H1 (cell line): ENCODE data around the gene HSD11B1. TPM values are rescaled to one million over a fixed set of nuclear protein-coding genes. Genes with fewer than 3 reads are reported as not detected.

ENCODE experiments used
- CTCF ChIA-PET: fragments of 300-600 bp; sonication (Branson Sonifier 250); formaldehyde crosslinking; loops from one replicate; lab custom pipeline; 2021; ENCODE audit not compliant: partially characterized antibody; lab: Charles Lee
- POLR2A ChIA-PET: fragments of 300-600 bp; sonication (Branson Sonifier 250); formaldehyde crosslinking; loops from one replicate; lab custom pipeline; 2021; ENCODE audit warnings: inconsistent platforms; ENCODE audit not compliant: partially characterized antibody; lab: Charles Lee
- DNase-seq, 2 experiments: peaks; one replicate each; pipeline versions ENCODE4 v3.0.0 to v3.0.0-alpha.2; 2010 to 2022; ENCODE audit warnings: low spot score in 2 of 2, low read depth in 1 of 2, mixed read lengths in 1 of 2
- FAIRE-seq: peaks from 2 replicates; lab custom pipeline; 2011; peaks lifted over from hg19 to GRCh38; lab: Jason Lieb, UNC
- H2AFZ ChIP-seq: 2 replicates; pipeline ENCODE4 v1.8.1; 2012; ENCODE audit warnings: low read length, inconsistent platforms
- H2AK5ac ChIP-seq: 2 replicates; pipeline ENCODE4 v1.6.1; 2013; ENCODE audit warnings: low read depth, low read length
- H2BK120ac ChIP-seq: replicated peaks from 2 replicates; pipeline ENCODE3; 2013; ENCODE audit warnings: low read depth, low read length, inconsistent platforms
- H2BK12ac ChIP-seq: 2 replicates; pipeline ENCODE4 v1.6.1; 2013; ENCODE audit warnings: low read depth, low read length
- H2BK15ac ChIP-seq: 2 replicates; pipeline ENCODE4 v1.6.1; 2013; ENCODE audit warnings: low read length
- H2BK20ac ChIP-seq: 2 replicates; pipeline ENCODE4 v1.6.1; 2013; ENCODE audit warnings: low read length
- H2BK5ac ChIP-seq: 2 replicates; pipeline ENCODE4 v1.6.1; 2013; ENCODE audit warnings: low read depth, low read length
- H3K14ac ChIP-seq: 2 replicates; pipeline ENCODE4 v1.6.1; 2013; ENCODE audit warnings: inconsistent platforms; ENCODE audit not compliant: insufficient read length
- H3K18ac ChIP-seq: 2 replicates; pipeline ENCODE4 v1.6.1; 2013; ENCODE audit warnings: low read length; ENCODE audit errors: extremely low read depth
- H3K23ac ChIP-seq: 2 replicates; pipeline ENCODE4 v1.6.1; 2013; ENCODE audit warnings: inconsistent platforms; ENCODE audit not compliant: insufficient read length
- H3K23me2 ChIP-seq: 2 replicates; pipeline ENCODE4 v1.6.1; 2013; ENCODE audit warnings: low read depth, low read length
- H3K27ac ChIP-seq: 2 replicates; pipeline ENCODE4 v1.6.1; 2011; ENCODE audit warnings: low read depth, low read length, inconsistent platforms
- H3K27me3 ChIP-seq, 4 experiments: replicated peaks in 1 of 4; 1 replicate in 1 of 4; 2 replicates in 3 of 4; pipeline versions ENCODE4 v1.6.1 to v1.8.1; 2011 to 2013; ENCODE audit warnings: low read length in 3 of 4, mild to moderate bottlenecking in 3 of 4, inconsistent platforms in 2 of 4, mixed read lengths in 2 of 4, moderate library complexity in 1 of 4; ENCODE audit not compliant: control insufficient read depth in 3 of 4, insufficient read depth in 3 of 4; ENCODE audit errors: extremely low read depth in 1 of 4
- H3K36me3 ChIP-seq, 4 experiments: 2 replicates each; pipeline versions ENCODE4 v1.6.1 to v1.8.1; 2011 to 2013; ENCODE audit warnings: mild to moderate bottlenecking in 4 of 4, low read length in 3 of 4, moderate library complexity in 2 of 4, control low read depth in 1 of 4, inconsistent platforms in 1 of 4; ENCODE audit not compliant: insufficient read depth in 4 of 4, control insufficient read depth in 2 of 4
- H3K4ac ChIP-seq: replicated peaks from 2 replicates; pipeline ENCODE3; 2013; ENCODE audit warnings: low read length, low read depth, mixed read lengths, inconsistent platforms; ENCODE audit not compliant: insufficient read length
- H3K4me1 ChIP-seq, 4 experiments: replicated peaks in 1 of 4; 1 replicate in 1 of 4; 2 replicates in 3 of 4; pipeline versions ENCODE4 v1.6.1 to v1.8.1; 2011 to 2013; ENCODE audit warnings: low read length in 3 of 4, inconsistent platforms in 2 of 4, mixed read lengths in 1 of 4; ENCODE audit not compliant: insufficient read depth in 4 of 4, control insufficient read depth in 3 of 4
- H3K4me2 ChIP-seq, 2 experiments: 2 replicates each; pipeline versions ENCODE4 v1.6.1 to v1.8.1; 2011 to 2013; ENCODE audit warnings: low read depth in 2 of 2, low read length in 2 of 2, control low read depth in 1 of 2, inconsistent platforms in 1 of 2, mild to moderate bottlenecking in 1 of 2; ENCODE audit not compliant: insufficient read depth in 1 of 2
- H3K4me3 ChIP-seq, 4 experiments: fragments of 200-600, 300-600 bp in 1 of 4; sonication (generic), shearing (Covaris generic), sonication (Bioruptor Twin) in 1 of 4; 2 replicates each; pipeline versions ENCODE4 v1.5.1 to v1.8.1; 2011 to 2016; ENCODE audit warnings: low read length in 4 of 4, low read depth in 3 of 4, control low read depth in 2 of 4, inconsistent platforms in 2 of 4, mild to moderate bottlenecking in 2 of 4, mixed read lengths in 1 of 4, moderate library complexity in 1 of 4; ENCODE audit not compliant: insufficient read depth in 2 of 4; ENCODE audit errors: extremely low read depth in 1 of 4
- H3K56ac ChIP-seq: replicated peaks from 2 replicates; pipeline ENCODE3; 2013; ENCODE audit warnings: low read depth, mild to moderate bottlenecking, mixed read lengths, low read length, inconsistent platforms; ENCODE audit not compliant: insufficient read length
- H3K79me1 ChIP-seq: 2 replicates; pipeline ENCODE4 v1.6.1; 2013; ENCODE audit warnings: low read depth, low read length, control low read depth
- H3K79me2 ChIP-seq, 2 experiments: 2 replicates each; pipeline versions ENCODE4 v1.6.1 to v1.8.1; 2012 to 2013; ENCODE audit warnings: low read length in 2 of 2, mild to moderate bottlenecking in 2 of 2, inconsistent platforms in 1 of 2; ENCODE audit not compliant: insufficient read depth in 2 of 2, control insufficient read depth in 1 of 2
- H3K9ac ChIP-seq, 4 experiments: replicated peaks in 1 of 4; 1 replicate in 1 of 4; 2 replicates in 3 of 4; pipeline versions ENCODE4 v1.6.1 to v1.8.1; 2011 to 2013; ENCODE audit warnings: low read depth in 3 of 4, low read length in 3 of 4, control low read depth in 2 of 4, mild to moderate bottlenecking in 2 of 4, moderate library complexity in 2 of 4, inconsistent platforms in 1 of 4; ENCODE audit errors: extremely low read depth in 1 of 4
- H3K9me3 ChIP-seq, 2 experiments: 2 replicates each; pipeline versions ENCODE4 v1.6.1 to v1.8.1; 2012 to 2013; ENCODE audit warnings: mild to moderate bottlenecking in 2 of 2, moderate library complexity in 2 of 2, control low read depth in 1 of 2, inconsistent platforms in 1 of 2, low read depth in 1 of 2, low read length in 1 of 2, mixed read lengths in 1 of 2; ENCODE audit not compliant: insufficient read depth in 2 of 2
- H4K20me1 ChIP-seq, 2 experiments: replicated peaks in 1 of 2; 2 replicates each; pipeline versions ENCODE3 to v1.8.1; 2011 to 2013; ENCODE audit warnings: inconsistent platforms in 2 of 2, low read length in 2 of 2, mild to moderate bottlenecking in 1 of 2; ENCODE audit not compliant: insufficient read depth in 2 of 2, control insufficient read depth in 1 of 2
- H4K5ac ChIP-seq: 2 replicates; pipeline ENCODE4 v1.6.1; 2013; ENCODE audit warnings: low read length, low read depth, mixed read lengths, inconsistent platforms; ENCODE audit not compliant: insufficient read length
- H4K8ac ChIP-seq: 2 replicates; pipeline ENCODE4 v1.8.0; 2013; ENCODE audit warnings: mild to moderate bottlenecking, moderate library complexity, low read length, inconsistent platforms; ENCODE audit not compliant: insufficient read depth; ENCODE audit errors: extremely low read depth
- H4K91ac ChIP-seq: replicated peaks from 2 replicates; pipeline ENCODE3; 2013; ENCODE audit warnings: low read length, mixed read lengths, inconsistent platforms; ENCODE audit not compliant: insufficient read length
- SAP30 ChIP-seq: fragments of 300-600 bp; sonication (generic); IDR thresholded peaks from 2 replicates; pipeline ENCODE4 v1.7.1; 2012; ENCODE audit warnings: low read length, moderate library complexity, mild to moderate bottlenecking, inconsistent platforms; ENCODE audit not compliant: insufficient read depth, insufficient replicate concordance
- WGBS, 2 experiments: shearing (Covaris generic) in 1 of 2; methylation state at CpG; one replicate each; pipeline versions ENCODE4 v1.1.6 to v1.1.7; 2013 to 2015; ENCODE audit warnings: low lambda C conversion rate in 2 of 2, mixed read lengths in 2 of 2, inconsistent platforms in 1 of 2, low coverage in 1 of 2, missing lambda C conversion rate in 1 of 2; ENCODE audit not compliant: insufficient replicate concordance in 2 of 2, insufficient coverage in 1 of 2, insufficient read length in 1 of 2; ENCODE audit errors: extremely low coverage in 1 of 2, missing lambda C conversion rate in 1 of 2; 5-methylcytosine and 5-hydroxymethylcytosine counted together
- polyA plus RNA-seq, 7 experiments: library from polyadenylated mRNA; depleted of rRNA in 3 of 7; stranded (reverse) in 5 of 7; unstranded in 2 of 7; fragments of >200 nt in 5 of 7; fragments of 200-250 nt in 2 of 7; gene quantifications; 1 replicate in 5 of 7; 2 replicates in 1 of 7; 4 replicates in 1 of 7; pipeline versions ENCODE4 v1.2.1 to v1.2.3, GENCODE V29; 2011 to 2013; ENCODE audit warnings: missing spikeins in 2 of 7, mixed read lengths in 2 of 7
- total RNA-seq: library from RNA; stranded (reverse); fragmentation: NEBNext Ultra II Directional; extraction: Animal tissue kit (Norgen Biotek cat#: 25700); gene quantifications from 2 replicates; pipeline ENCODE4 v1.2.1, GENCODE V29; 2021

HSD11B1 gene
- total and polyA plus RNA-seq, 2 of the 8 experiments (the other 6 are each of a cell fraction or from before 2014, with no cell fraction given): not detected

- Histone ChIP-seq H3K23ac (no peak overlapping the region), H2BK12ac (no peak overlapping the region), H2BK120ac (no peak overlapping the region), H2BK20ac (no peak overlapping the region), H3K27me3 (no peaks in the 10 kb centered on the region; a peak in 1 of 7 replicates), H4K5ac (no peak overlapping the region), H2AFZ (no peak overlapping the region), H3K36me3 (no peaks in the 10 kb centered on the region), H3K79me2 (no peaks in the 10 kb centered on the region), H3K79me1 (no peaks in the 10 kb centered on the region), H4K91ac (no peak overlapping the region), H3K4me3 (no peak overlapping the region), H3K18ac (no peak overlapping the region), H3K4me2 (no peak overlapping the region), H3K56ac (no peak overlapping the region), H3K23me2 (no peaks in the 10 kb centered on the region), H3K27ac (no peak overlapping the region), H3K9ac (no peak overlapping the region), H3K4me1 (no peaks in the 10 kb centered on the region), H4K8ac (no peak overlapping the region), H4K20me1 (no peaks in the 10 kb centered on the region), H3K4ac (no peak overlapping the region), H2BK5ac (no peak overlapping the region), H3K14ac (no peak overlapping the region), H2AK5ac (no peak overlapping the region), H2BK15ac (no peak overlapping the region), H3K9me3 (no peaks in the 10 kb centered on the region)
- ChIA-PET CTCF (interaction anchor here (1.3 to 5.3 kb wide), 4 partner anchors 13 to 147 kb away, joined by 3 to 31 read pairs (median 6); partner anchors contain the start of gene HSD11B1), POLR2A (no interaction called here)
- FAIRE-seq (no peak), DNase-seq (no peak)
- no peak for TF ChIP-seq SAP30
- 94% methylated on average over 3 of the region's 3 CpGs; no CpG with 5 or more reads in 1 of the 2 experiments for WGBS, 2 experiments
These were observed 18.6 kb downstream of the HSD11B1 start for GRCh38 chr1:209723265-209723664.
